ENCODE measurements around the gene SIK3.
A peak's percentile ranks its signal among the peaks of the same experiment; 100 is the strongest.

Gene SIK3

GRCh38 chr11:116955949-116956348, 142.3 kb downstream of the SIK3 start:
- DNase-seq, result no peak

- DNase-seq, result no peak
These were observed 142.7 kb downstream of the SIK3 start for GRCh38 chr11:116955548-116955947.

- DNase-seq, result no peak
These were observed 144.5 kb downstream of the SIK3 start for GRCh38 chr11:116953530-116954285.

GRCh38 chr11:116951762-116952161, 146.5 kb downstream of the SIK3 start:
- no peak for DNase-seq

GRCh38 chr11:116950210-116950609, 148.0 kb downstream of the SIK3 start:
- no peak for DNase-seq

GRCh38 chr11:116948391-116948790, 149.8 kb downstream of the SIK3 start:
- no peak for DNase-seq

- no peak for DNase-seq
These were observed 151.8 kb downstream of the SIK3 start for GRCh38 chr11:116946414-116946813.

GRCh38 chr11:116939499-116939898, 158.7 kb downstream of the SIK3 start:
- DNase-seq, result no peak

GRCh38 chr11:116938471-116939070, 159.7 kb downstream of the SIK3 start:
- DNase-seq, result no peak

- no peak for DNase-seq
These were observed 161.3 kb downstream of the SIK3 start for GRCh38 chr11:116936754-116937446.

- DNase-seq, result no peak
These were observed 162.7 kb downstream of the SIK3 start for GRCh38 chr11:116935514-116935913.

GRCh38 chr11:116935089-116935488, 163.1 kb downstream of the SIK3 start:
- no peak for DNase-seq

GRCh38 chr11:116933961-116934360, 164.3 kb downstream of the SIK3 start:
- no peak for DNase-seq

GRCh38 chr11:116932181-116932580, 166.0 kb downstream of the SIK3 start:
- DNase-seq, result no peak

- peak in 1 of 2 donors; percentile 18 for DNase-seq
These were observed 166.8 kb downstream of the SIK3 start for GRCh38 chr11:116931206-116931953.

GRCh38 chr11:116930586-116930985, 167.6 kb downstream of the SIK3 start:
- no peak for DNase-seq

GRCh38 chr11:116930177-116930576, 168.1 kb downstream of the SIK3 start:
- DNase-seq, result peak; percentile 12 to 35

- DNase-seq, result no peak
These were observed 168.7 kb downstream of the SIK3 start for GRCh38 chr11:116929414-116930090.

GRCh38 chr11:116928845-116929244, 169.4 kb downstream of the SIK3 start:
- no peak for DNase-seq

GRCh38 chr11:116928102-116928777, 170.0 kb downstream of the SIK3 start:
- peak in 1 of 2 donors; percentile 15 for DNase-seq

- peak; percentile 42 to 47 for DNase-seq
These were observed 170.9 kb downstream of the SIK3 start for GRCh38 chr11:116927163-116927974.
